GM18873 (cell line): Measurements from ENCODE around the gene LZTS3.
"Not testable (repeated sequence)": the region's sequence is repeated elsewhere in the genome, so short reads cannot be mapped to it uniquely, and the experiment has no call there.

ENCODE experiments used
- ATAC-seq: cut with Tn5 transposase; IDR thresholded peaks from one replicate; pipeline ENCODE4 v1.9.1; 2021; ENCODE audit warnings: mild to moderate bottlenecking, moderate library complexity, moderate number of reproducible peaks; ENCODE audit not compliant: unreplicated experiment, low FRiP score

The LZTS3 gene

DNA sequence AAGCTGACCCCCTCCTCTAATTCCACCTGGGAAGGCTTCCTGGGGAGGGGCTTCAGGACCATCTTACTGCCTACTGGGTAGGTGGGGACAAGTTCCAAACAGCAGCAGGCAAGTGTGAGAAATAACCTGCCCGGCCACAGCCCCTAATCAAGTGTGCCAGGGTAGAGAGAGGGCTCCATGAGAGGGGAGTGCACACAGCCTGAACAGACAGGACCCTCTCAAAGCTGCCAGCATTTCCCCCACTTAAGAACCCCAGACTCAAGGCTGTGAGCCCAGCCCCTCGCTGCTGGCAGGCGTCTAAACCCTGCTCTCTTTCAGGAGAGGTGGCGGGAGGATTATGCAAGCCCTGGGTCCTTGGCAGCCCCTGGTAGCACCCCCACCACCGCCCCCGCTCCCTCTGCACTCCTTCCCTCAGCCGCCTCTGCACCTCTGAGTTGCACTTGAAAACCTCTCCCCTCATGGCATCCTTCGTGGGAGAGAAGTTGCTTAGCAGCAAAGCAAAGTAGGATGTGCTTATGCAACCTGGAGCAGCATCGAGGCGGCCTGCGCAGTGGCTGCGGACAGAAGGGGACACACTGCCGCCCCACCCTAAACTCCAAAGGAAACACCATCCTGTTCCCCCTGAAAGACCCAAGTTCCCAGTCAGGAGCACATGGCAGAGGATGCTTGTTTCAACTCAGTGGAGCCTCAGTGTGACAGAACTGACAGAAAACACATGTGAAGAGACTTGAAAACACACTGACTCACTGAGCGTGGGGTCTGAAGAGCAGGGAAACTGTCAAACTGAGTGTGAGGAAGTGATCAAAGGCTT lies 20.7 kb upstream of the LZTS3 start:
- no peak for ATAC-seq

DNA sequence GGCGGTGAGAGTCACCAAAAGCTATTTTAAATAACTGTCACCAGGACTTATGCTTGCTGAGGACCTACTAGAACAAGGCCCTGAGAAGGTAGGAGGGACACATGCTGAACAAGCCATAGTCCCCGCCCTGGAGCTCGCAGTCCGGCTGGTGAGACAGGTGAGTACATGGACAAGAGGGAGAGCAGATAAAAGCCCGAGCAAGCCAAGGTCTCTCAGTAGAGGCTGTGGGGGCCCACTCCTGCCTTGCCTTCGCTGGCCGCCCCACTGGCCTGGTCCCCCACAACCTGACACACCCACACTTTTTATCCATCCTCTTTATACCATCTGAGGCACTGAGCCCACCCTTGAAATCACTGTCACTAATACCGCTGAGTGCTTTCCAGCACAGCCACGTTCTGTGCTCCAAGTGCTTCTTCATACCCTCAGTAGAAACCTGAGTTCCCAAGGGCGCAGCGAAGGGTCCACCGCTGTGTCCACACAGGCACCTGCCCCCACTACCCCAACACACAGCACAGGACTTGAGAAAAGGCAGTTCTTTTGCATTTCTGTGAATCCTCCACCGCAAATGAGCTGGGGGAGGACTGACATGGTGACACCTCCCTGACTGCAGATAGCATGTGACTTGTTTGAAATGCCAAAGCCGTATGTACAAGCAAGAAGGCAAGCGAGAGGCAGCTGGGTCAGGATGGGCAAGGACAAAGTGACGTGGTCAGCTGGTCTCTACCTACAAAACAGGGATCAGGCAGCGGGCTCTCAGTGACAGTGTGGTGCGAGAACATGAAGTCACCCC lies 19.1 kb upstream of the LZTS3 start:
- ATAC-seq: no peak

DNA sequence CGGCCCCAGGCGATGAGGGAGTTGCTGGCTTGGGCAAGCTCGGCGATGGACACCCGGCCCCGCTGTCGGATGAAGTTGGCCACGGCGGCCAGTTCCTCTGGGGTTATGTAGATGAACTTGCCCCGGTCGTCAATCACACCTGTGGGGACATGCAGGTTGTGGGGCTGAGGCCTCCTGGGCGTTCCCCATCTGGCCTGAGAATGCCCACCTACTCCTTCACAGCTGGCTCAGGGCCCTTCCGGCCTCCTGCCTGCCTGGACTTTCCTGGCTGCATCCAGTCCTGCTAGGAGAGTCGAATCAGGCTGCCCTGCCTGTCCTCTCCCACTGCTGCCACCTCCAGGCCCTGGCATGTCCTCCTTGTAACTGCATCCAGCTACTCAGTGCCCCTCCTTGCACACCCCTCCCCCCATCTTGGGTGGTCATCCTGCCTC lies 17.3 kb upstream of the LZTS3 start:
- ATAC-seq: no peak

DNA sequence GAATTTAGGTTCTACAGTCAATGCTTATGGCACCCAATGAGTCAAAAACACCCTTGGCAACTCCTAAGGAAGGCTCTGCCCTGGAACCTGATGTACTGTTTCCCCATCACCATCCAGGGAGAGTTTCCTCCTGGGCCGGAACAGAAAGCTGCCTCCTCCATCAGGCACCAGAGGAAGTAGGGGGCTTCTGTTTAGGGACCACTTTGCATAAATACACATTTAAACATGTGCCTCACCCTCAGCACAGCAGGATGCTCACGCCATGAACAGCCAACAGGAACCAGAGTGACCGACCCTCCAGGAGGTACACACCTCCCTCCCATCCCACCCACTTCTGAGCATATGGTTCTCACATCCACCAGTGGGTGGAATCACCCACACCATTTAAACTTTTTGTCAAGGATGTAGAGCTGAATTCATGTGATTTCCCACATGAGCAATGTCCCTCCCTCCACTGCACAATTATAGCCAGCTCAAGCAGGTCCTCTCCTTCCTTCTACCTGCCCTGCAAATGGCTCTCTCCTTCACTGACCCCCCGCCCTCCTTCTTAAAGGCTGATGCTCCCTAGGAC lies 16.3 kb upstream of the LZTS3 start:
- ATAC-seq: no peak

DNA sequence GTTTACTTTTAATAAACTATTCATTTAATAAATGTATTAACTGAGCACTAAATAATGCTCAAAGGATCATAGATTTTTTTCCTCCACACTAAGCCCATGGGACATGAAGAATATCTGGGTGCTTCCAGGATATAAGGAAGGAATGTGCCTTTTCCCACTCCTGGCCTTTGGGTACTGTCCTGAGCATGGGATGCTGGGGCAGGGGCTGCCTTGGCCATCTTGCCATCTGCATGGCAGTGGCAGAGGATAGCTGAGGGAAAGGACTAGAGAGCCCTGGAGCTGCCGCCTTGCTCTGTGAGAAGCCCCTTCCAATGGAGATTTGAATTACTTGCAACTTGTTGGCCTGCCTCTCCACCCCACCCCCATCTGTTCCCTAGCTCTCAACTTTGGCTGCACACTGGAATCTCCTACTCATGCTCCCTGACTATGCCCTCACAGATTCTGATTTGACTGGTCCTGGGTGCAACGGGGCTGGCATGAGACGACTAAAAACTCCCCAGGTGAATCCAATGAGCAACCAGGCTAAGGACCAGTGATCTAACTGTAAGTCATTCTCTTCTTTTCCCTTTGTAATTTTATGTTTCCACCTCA lies 15.6 kb upstream of the LZTS3 start:
- ATAC-seq: no peak

DNA sequence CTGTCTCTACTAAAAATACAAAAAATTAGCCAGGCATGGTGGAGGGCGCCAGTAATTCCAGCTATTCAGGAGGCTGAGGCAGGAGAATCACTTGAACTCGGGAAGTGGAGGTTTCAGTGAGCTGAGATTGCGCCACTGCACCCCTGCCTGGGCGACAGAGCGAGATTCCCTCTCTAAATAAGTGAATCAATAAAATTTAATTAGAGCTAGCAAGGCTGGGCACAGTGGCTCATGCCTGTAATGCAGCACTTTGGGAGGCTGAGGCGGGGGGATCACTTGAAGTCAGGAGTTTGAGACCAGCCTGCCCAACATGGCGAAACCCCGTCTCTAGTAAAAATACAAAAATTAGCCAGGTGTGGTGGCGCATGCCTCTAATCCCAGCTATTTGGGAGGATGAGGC lies 14.5 kb upstream of the LZTS3 start:
- not testable (repeated sequence) for ATAC-seq

DNA sequence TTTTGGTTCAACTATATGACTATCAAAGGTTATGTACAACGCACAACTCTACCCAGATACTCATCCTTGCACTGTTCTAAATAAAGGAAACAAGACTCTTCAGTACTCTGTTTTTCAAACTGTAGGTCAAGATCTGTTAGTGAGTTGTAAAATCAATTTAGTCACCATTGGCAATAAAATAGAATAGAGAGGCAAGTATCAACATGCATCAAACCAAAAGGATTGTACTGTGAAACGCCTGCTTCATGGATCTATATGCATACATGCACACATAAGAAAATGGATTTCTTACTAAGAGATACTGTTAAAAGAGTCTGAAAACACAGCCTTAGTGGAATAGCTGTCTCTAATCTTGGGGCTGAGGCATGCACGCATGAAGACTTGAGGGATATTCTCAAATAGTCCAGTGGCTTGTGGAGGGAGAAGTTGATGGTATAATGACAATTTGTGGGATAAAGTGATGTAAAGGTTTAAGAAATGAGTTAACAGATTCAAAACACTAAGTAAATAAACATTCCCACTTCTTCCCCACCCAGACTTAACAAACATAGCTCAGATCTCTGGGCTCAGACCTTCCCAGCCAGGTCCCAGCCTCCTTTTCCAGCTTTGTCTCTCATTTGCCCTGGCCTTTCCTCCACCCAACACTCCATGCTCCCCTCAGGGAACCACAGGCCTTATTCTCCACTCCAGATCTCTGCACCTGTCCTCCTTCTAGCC lies 10.7 kb upstream of the LZTS3 start:
- ATAC-seq: no peak

DNA sequence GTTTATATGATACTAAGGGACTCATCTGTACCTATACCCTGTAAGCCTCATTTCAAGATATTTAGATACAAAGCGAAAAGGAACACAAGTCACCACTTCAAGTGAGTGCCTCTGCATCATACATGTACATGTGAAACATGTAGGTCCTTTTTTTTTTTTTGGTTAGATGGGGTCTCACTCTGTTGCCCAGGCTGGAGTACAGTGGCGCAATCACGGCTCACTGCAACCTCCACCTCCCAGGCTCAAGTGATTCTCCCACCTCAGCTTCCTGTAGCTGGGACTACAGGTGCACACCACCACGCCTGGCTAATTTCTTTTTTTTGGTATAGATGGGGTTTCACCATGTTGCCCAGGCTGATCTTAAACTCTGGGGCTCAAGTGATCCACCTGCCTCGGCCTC lies 9.1 kb upstream of the LZTS3 start:
- not testable (repeated sequence) for ATAC-seq

DNA sequence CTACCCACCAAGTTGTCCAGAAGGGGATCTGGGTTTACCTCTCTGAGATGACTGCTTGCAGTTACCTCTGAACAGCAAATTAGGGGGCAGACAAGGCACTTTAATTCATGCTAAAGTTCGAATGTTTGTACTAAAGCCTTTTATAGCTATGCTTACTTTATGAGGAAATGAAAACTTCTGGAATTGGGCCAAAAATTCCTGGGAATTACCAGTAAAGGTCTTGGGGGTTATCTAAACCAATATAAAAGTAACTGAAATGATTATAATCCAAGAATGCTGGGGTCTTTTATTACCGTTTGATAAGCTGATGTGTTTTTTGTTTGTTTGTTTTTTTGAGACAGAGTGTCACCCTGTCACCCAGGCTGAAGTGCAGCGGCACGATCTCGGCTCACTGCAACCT lies 7.9 kb upstream of the LZTS3 start:
- no peak for ATAC-seq

DNA sequence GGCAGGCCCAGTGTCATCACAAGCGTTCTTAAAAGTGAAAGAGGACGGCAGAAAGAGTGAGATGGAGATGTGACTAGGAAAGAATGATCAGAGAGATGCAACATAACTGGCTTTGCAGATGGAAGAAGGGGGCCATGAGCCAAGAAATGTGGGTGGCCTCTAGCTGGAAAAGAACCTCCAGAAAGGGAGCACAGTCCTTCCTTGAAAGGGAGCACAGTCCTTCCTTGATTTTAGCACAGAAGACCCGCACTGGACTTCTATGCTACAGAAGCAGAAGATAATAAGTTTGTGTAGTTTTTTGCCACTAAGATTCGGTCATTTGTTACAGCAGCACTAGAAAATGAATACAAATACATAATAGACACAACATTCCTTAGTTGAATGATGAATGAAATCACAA lies 7.0 kb upstream of the LZTS3 start:
- ATAC-seq: no peak

DNA sequence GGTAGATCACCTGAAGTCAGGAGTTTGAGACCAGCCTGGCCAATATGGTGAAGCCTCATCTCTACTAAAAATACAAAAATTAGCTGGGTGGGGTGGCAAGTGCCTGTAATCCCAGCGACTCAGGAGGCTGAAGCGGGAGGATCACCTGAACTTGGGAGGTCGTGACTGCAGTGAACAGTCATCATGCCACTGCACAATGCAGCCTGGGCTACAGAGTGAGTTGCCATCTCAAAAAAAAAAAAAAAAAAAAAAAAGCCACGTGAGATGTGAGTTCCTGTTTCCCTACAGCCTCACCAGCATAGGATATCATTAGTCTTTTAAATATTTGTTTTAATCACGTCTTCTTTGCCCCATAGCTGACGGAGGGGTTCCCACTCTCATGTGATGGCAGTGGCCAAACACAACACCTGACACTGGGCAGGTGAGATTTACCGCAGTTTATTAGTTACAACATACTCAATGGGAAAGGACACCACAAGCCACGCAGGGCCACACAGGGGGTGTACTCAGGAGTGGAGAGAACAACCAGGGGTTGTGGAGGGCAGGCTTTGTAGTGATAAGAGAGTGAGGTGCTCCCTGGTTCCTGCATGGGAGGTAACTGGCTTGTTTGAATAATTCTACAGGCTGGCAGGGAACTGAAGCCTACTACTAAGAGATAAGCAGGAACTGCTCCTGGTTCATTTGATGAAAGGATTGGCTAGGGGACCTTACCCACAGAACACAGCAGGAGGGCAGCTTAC lies 4.6 kb upstream of the LZTS3 start:
- ATAC-seq: no peak

DNA sequence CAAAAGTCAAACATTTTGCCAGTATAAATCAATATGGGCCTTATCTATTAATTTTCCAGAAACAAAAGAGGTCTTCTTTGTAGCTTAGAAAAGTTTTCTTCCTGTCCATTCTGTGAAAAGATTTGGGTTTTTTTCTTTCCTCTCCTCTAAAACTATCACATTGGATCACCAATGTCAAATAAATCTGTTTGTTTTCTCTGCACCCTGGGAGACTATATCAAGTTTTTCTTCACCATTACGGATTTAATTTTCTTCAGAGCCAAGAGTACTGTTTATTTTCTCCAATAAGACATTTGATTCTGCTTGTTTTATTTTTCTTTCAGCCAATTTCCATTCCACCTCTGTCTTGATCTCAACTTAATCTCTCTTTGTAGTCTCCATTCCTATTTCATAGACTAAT lies 1.9 kb upstream of the LZTS3 start:
- ATAC-seq: no peak

DNA sequence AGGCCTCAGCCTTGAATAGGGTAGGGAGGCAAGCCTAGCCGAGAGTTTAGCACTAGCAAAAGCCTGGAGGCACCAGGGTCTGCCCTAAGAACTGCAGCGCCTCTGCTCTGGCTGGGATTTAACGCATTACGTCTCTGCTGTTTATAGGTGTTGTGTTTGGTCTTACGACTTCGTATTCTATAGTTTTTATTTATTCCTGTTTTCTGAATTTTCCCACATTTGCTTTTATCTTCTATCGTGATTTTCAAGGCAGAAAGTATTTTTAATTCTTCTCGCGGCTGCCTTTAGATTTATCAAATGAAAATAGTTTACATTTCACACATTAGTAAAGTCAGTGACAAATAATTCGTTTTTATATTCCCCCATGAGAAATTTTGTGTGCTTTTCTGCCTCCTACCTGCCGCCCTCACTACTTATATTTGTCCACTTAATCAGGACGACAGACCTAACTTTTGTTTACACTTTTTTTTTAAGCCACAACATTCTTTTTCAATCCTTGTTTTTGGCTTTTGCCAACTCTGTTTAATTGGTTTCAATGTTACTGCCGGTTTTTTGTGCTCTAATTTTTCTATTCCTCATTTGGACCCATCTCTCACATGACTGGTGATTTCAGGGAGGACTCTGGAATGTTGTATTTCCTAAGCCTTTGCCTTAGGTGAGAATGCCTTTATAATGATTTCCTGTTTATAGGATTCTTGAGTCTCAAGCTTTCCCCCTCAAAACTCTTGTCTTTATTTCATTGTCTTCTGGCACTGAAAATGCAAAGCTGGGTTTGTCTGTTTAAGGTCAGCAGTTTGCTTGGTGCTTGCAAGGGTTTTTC lies 1.3 kb upstream of the LZTS3 start:
- ATAC-seq: no peak

DNA sequence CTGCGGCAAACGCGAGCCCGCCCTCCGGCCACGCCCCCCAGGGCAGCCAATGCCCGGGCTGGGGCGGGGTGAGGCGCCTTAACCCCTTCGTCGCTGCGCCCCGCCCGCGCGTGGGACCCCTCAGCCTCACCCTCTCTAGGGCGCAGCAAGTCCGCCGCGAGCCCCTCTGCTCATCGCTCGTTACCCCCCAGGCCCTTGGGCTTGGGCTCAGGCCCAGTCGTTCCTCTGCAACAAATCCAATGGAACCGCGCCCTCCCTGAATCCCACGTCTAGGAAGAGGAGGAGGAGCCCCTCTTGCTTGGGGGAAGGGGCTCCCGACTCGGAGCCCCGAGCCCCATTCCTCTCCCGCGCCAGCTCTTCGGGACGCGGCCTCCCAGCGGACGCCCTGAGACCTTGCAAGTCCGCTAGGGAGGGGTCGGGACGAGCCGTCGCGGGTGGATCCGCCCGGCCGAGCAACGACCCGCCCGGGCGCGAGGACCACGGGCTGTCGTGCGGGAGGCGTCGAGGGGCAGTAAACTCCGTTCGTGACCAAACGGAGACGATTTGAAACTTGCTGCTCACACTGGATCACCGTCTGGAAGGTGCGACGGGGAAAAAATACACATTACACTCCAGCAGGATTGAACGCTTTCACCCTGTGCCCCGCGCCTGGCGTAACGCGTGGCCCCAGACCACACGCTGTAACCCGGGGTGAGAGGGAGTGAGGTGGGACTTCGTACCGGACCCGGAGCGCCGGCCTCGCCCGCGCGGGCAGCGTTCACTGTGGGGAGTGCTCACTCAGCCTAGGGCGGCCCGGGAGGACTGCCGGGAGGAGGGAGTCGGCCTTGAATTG lies 477 bp upstream of the LZTS3 start:
- no peak for ATAC-seq

DNA sequence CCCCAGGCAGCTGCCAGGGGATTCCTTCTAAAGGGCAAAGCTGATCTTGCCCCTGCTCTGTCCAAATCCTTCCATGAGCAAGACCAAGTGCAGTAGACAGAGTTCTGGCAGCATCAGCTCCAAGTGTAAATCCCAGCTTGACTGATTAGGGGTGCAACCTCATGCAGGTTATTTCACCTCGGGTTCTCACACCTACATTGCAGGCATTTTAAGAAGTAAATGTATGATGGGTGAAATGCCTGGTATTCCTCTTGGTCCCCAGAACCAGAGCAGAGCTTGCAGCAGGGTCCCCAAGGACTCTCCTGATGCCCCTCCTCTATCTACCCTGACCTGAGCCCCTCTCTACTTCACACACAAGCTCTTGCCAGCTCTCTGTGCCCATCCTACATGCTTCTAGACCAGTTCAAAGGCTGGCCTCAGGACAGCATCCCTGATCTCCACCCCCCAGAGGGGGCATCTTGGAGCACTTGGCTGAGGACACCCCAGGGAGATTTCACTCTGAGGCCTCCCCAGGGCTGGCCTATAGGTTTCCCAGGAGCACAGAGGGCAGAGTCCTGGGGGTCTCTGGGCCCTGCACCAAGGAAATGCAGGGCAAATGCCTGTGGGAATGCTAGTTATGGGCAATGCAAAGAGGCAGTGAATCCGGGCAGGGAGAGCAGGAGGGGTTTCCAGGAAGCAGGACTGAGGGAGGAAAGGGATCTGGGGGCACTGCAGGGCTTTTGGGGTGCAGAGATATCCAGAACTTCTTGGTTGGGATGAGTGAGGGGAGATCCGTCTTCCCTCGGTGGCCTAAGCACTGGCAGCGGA lies 1.0 kb downstream of the LZTS3 start:
- no peak for ATAC-seq

DNA sequence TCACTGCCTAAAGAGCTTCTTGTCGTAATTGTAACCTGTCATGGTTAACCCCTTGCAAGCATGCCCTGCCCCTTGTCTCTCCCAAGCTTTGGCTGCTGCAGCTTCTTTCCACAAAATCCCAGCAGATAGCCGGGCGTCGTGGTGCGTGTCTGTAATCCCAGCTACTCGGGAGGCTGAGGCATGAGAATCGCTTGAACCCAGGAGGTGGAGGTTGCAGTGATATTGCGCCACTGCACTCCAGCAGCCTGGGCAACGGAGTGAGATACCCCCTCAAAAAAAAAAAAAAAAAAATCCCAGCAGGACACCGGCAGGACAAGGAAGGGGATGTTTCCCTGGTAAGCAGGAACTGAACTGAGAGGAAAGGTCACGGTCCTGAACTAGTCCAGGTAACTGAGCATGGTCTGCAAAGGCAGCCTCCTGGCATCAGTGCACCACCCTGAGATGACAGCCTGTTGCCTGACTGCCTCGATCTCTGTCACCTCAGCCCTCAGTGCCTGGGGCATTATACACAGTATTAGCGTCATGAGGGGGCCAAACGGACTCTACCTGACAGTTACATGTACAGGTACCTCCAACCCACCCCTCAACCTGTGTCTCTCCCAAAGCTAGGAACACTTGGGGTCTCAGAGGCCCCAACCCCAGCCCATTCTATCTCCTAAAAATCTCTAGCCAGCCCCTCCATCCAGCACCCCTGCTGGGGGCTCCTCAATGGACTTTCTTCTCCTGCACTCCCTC lies 1.8 kb downstream of the LZTS3 start:
- ATAC-seq: no peak
